Measurements from ENCODE around the gene HDDC3. TPM values are rescaled to one million over a fixed set of nuclear protein-coding genes. Genes with fewer than 3 reads are reported as not detected.

The HDDC3 gene
- total and polyA plus RNA-seq, 9 of the 15 experiments (the other 6 are each of a cell fraction or from before 2014, with no cell fraction given): 14.9 to 55.8 (median 36.9) TPM

- WGBS (ENCODE audit: insufficient coverage, low coverage, missing lambda C conversion rate): 86% methylated on average over 9 of the region's 9 CpGs
- TF ChIP-seq SP1 (CRISPR knock-in tag; IDR thresholded peaks at IDR 0.05) (0 out of 2 replicates have a peak, but pooled peaks have one; percentile 41), ARID4B (CRISPR knock-in tag; IDR thresholded peaks at IDR 0.05) (0 out of 2 replicates have a peak, but pooled peaks have one; percentile 33), ZBTB17 (CRISPR knock-in tag; IDR thresholded peaks at IDR 0.05) (peak; percentile 80), MLLT1 (IDR thresholded peaks at IDR 0.05) (peak in 1 of 2 experiments; percentile 78; a peak in 2 of 4 replicates), ELF1 (tag; IDR thresholded peaks at IDR 0.05) (no peak), KDM4B (IDR thresholded peaks at IDR 0.05; ENCODE audit: borderline replicate concordance in 2 of 2, low read depth in 1 of 2) (no peak), E2F3 (CRISPR knock-in tag; IDR thresholded peaks at IDR 0.05) (no peak)
- BruUV-seq (replicated peaks): no TSS peak
- Histone ChIP-seq H3K4me3 (no peak overlapping the region; the same call in 1 of the 2 replicates), H4K20me1 (replicated peaks; ENCODE audit: control insufficient read depth, insufficient read depth, low read length) (no peaks in the 10 kb centered on the region), H3K27ac (ENCODE audit: extremely low read depth, low read depth, low read length) (no peak overlapping the region; the same call in 2 of the 3 replicates), H3K4me1 (replicated peaks in 1 of 2; ENCODE audit: control insufficient read depth in 2 of 2, insufficient read depth in 2 of 2, low read length in 2 of 2) (peaks cover 23 to 61% of the 10 kb centered on the region in 2 experiments; a peak in 4 of 5 replicates), H3K9me1 (ENCODE audit: control insufficient read depth, insufficient read depth, low read length) (peaks cover 4% of the 10 kb centered on the region), H3K79me2 (ENCODE audit: control insufficient read depth, insufficient read depth, low read length) (peaks cover 52% of the 10 kb centered on the region), H3K36me3 (ENCODE audit: control insufficient read depth, insufficient read depth, low read length) (peaks cover 52% of the 10 kb centered on the region), H2AFZ (ENCODE audit: low read depth, low read length) (no peak overlapping the region), H3K27me3 (ENCODE audit: control insufficient read depth in 2 of 2, insufficient read depth in 2 of 2, low read length in 2 of 2) (no peaks in the 10 kb centered on the region), H3K4me2 (ENCODE audit: insufficient read depth, low read length) (peak overlapping the region; percentile 32; the same call in 1 of the 2 replicates), H3K9me3 (replicated peaks; ENCODE audit: control insufficient read depth, insufficient read depth, low read depth, low read length) (no peaks in the 10 kb centered on the region), H3K9ac (ENCODE audit: insufficient read depth in 1 of 2, low read depth in 2 of 2, low read length in 2 of 2) (peak overlapping the region in 1 of 2 experiments; percentile 43; a peak in 1 of 4 replicates)
- no peak for ATAC-seq
- in situ Hi-C loops (cut with MboI): no loop called here
- no peak for FAIRE-seq
- no peak for DNase-seq (ENCODE audit: extremely low read depth in 1 of 4, low spot score in 3 of 4)
- POLR2A ChIA-PET: interaction anchor here (0.5 to 7.0 kb wide), 6 partner anchors 10 to 1145 kb away, joined by 3 to 70 read pairs (median 8); partner anchors contain the start of genes HDDC3 and UNC45A
- intact Hi-C loops (cut with micrococcal nuclease): no loop called here
- CTCF ChIA-PET (ENCODE audit: low intra/inter-chr PET ratio): interaction anchor here (0.7 kb wide), 1 partner anchor 11 kb away, joined by 3 read pairs; no protein-coding TSS in a partner anchor
Observed at GRCh38 chr15:90904746-90905145, 27.6 kb downstream of the HDDC3 start.
